ENCODE measurements around the gene TNPO2. TPM values are rescaled to one million over a fixed set of nuclear protein-coding genes. Genes with fewer than 3 reads are reported as not detected.

The TNPO2 gene
- total RNA-seq, 1 donor from 2014 or later, result 85.7 TPM

- TF ChIP-seq POLR2AphosphoS5 (IDR thresholded peaks at IDR 0.05; ENCODE audit: insufficient read depth in 1 of 2, low read depth in 1 of 2) (peak; percentile 15 to 47), POLR2A (IDR thresholded peaks at IDR 0.05) (no peak)
- peaks cover 0 to 25% of the 10 kb centered on the region in 2 donors for H3K36me3 ChIP-seq
- H3K4me3 ChIP-seq, result peak within 1 kb of the TSS; percentile 66 to 86
- H3K9me3 ChIP-seq, result no peaks in the 10 kb centered on the region
- H3K27ac ChIP-seq, result peak within 1 kb of the TSS; percentile 56
- intact Hi-C loops (cut with DNase I), result loop anchor here (10.0 kb wide), 1 partner anchor 52 kb away; the partner anchor contains the start of genes ZNF490 and ZNF791
- H3K27me3 ChIP-seq, result no peaks in the 10 kb centered on the region
- DNase-seq (ENCODE audit: extremely low spot score in 2 of 2), result no peak
- peaks cover 49% of the 10 kb centered on the region for H3K4me1 ChIP-seq
Observed at GRCh38 chr19:12666265-12667048, 57.3 kb downstream of the TNPO2 start, which contains the start of the genes MAN2B1 and WDR83. TSS of gene MAN2B1 (minus strand) at chr19:12666742. CDS start at chr19:12666701, 41 bp downstream. TSS of gene WDR83 (plus strand) at chr19:12666807. CDS start at chr19:12669791, 2,984 bp downstream.

GRCh38 chr19:12665671-12666264, 58.0 kb downstream of the TNPO2 start:
- Histone ChIP-seq H3K27ac (peak overlapping the region; percentile 56), H3K4me3 (peak overlapping the region; percentile 66 to 86), H3K9me3 (no peaks in the 10 kb centered on the region), H3K36me3 (peaks cover 0 to 32% of the 10 kb centered on the region in 2 donors), H3K27me3 (no peaks in the 10 kb centered on the region), H3K4me1 (peaks cover 44% of the 10 kb centered on the region)
- no peak for DNase-seq (ENCODE audit: extremely low spot score in 2 of 2)
- intact Hi-C loops (cut with DNase I), result loop anchor here (10.0 kb wide), 1 partner anchor 51 kb away; the partner anchor contains the start of genes ZNF490 and ZNF791
- no peak for TF ChIP-seq CTCF (IDR thresholded peaks at IDR 0.05)
- TF ChIP-seq POLR2A (IDR thresholded peaks at IDR 0.05), result no peak
- no peak for TF ChIP-seq POLR2AphosphoS5 (IDR thresholded peaks at IDR 0.05; ENCODE audit: insufficient read depth in 1 of 2, low read depth in 1 of 2)

- intact Hi-C loops (cut with DNase I), result loop anchor here (10.0 kb wide), 1 partner anchor 50 kb away; the partner anchor contains the start of genes ZNF490 and ZNF791
- Histone ChIP-seq H3K27me3 (no peaks in the 10 kb centered on the region), H3K9me3 (no peaks in the 10 kb centered on the region), H3K27ac (no peak overlapping the region), H3K36me3 (peaks cover 0 to 36% of the 10 kb centered on the region in 2 donors), H3K4me1 (peaks cover 39% of the 10 kb centered on the region), H3K4me3 (no peak overlapping the region)
- DNase-seq (ENCODE audit: extremely low spot score in 2 of 2), result no peak
- no peak for TF ChIP-seq POLR2AphosphoS5 (IDR thresholded peaks at IDR 0.05; ENCODE audit: insufficient read depth in 1 of 2, low read depth in 1 of 2)
- no peak for TF ChIP-seq POLR2A (IDR thresholded peaks at IDR 0.05)
- TF ChIP-seq CTCF (IDR thresholded peaks at IDR 0.05), result no peak
Observed at GRCh38 chr19:12665281-12665573, 58.5 kb downstream of the TNPO2 start.

- Histone ChIP-seq H3K4me3 (no peak overlapping the region), H3K4me1 (peaks cover 34% of the 10 kb centered on the region), H3K9me3 (no peaks in the 10 kb centered on the region), H3K36me3 (peaks cover 0 to 42% of the 10 kb centered on the region in 2 donors), H3K27ac (no peak overlapping the region), H3K27me3 (no peaks in the 10 kb centered on the region)
- DNase-seq (ENCODE audit: extremely low spot score in 2 of 2), result no peak
- intact Hi-C loops (cut with DNase I), result loop anchor here (10.0 kb wide), 1 partner anchor 50 kb away; the partner anchor contains the start of genes ZNF490 and ZNF791
- TF ChIP-seq POLR2A (IDR thresholded peaks at IDR 0.05) (no peak), CTCF (IDR thresholded peaks at IDR 0.05) (no peak), POLR2AphosphoS5 (IDR thresholded peaks at IDR 0.05; ENCODE audit: insufficient read depth in 1 of 2, low read depth in 1 of 2) (no peak)
Observed at GRCh38 chr19:12664406-12665280, 59.1 kb downstream of the TNPO2 start.

GRCh38 chr19:12660980-12661379, 62.8 kb downstream of the TNPO2 start:
- TF ChIP-seq POLR2AphosphoS5 (IDR thresholded peaks at IDR 0.05; ENCODE audit: insufficient read depth in 1 of 2, low read depth in 1 of 2), result no peak
- no peak for TF ChIP-seq POLR2A (IDR thresholded peaks at IDR 0.05)
- TF ChIP-seq CTCF (IDR thresholded peaks at IDR 0.05), result no peak
- DNase-seq (ENCODE audit: extremely low spot score in 2 of 2), result no peak
- Histone ChIP-seq H3K27ac (no peak overlapping the region), H3K27me3 (no peaks in the 10 kb centered on the region), H3K36me3 (peaks cover 0 to 42% of the 10 kb centered on the region in 2 donors), H3K4me3 (no peak overlapping the region), H3K4me1 (peaks cover 7% of the 10 kb centered on the region), H3K9me3 (no peaks in the 10 kb centered on the region)
- intact Hi-C loops (cut with DNase I), result loop anchor here (10.0 kb wide), 1 partner anchor 46 kb away; the partner anchor contains the start of genes ZNF490 and ZNF791
